GM12878 (cell line): ENCODE measurements around the gene GZMH. TPM values are rescaled to one million over a fixed set of nuclear protein-coding genes. Genes with fewer than 3 reads are reported as not detected.

ENCODE experiments used
- ATAC-seq: fragments of 200-7000 bp; cut with Tn5 transposase; 3 replicates; pipeline ENCODE4 v1.9.1; 2020; ENCODE audit warnings: mild to moderate bottlenecking, moderate library complexity
- BruUV-seq: library from RNA; stranded (reverse); fragments of 400-500 nt; replicated peaks from 2 replicates; lab custom pipeline; 2021; lab: Mats Ljungman, UMichigan
- CTCF ChIA-PET: fragments of 300-600 bp; sonication (Branson Sonifier 250); formaldehyde crosslinking; extraction: SDS; loops from one replicate; lab custom pipeline; 2021; ENCODE audit warnings: inconsistent platforms; lab: Yijun Ruan, JAX
- POLR2A ChIA-PET: fragments of 350-600 bp; formaldehyde crosslinking; extraction: SDS; loops from one replicate; lab custom pipeline; 2021; ENCODE audit warnings: inconsistent platforms; lab: Charles Lee
- RAD21 ChIA-PET: fragments of 300-600 bp; sonication (Branson Sonifier 250); formaldehyde crosslinking; loops from one replicate; lab custom pipeline; 2023; ENCODE audit warnings: antibody characterized with exemption; ENCODE audit not compliant: unreplicated experiment; lab: Charles Lee
- SMC1A ChIA-PET: fragments of 300-600 bp; sonication (Branson Sonifier 250); formaldehyde crosslinking; loops from one replicate; lab custom pipeline; 2023; ENCODE audit not compliant: unreplicated experiment, uncharacterized antibody; lab: Charles Lee
- DNase-seq: peaks from one replicate; pipeline ENCODE4 v3.0.0-alpha.2; 2011; ENCODE audit warnings: low read depth, low spot score
- FAIRE-seq: peaks from 3 replicates; lab custom pipeline; 2011; peaks lifted over from hg19 to GRCh38; lab: Jason Lieb, UNC
- H2AFZ ChIP-seq: 2 replicates; pipeline ENCODE4 v1.6.0; 2011; ENCODE audit warnings: low read depth, low read length, control low read depth; ENCODE audit not compliant: control insufficient read depth
- H3K27ac ChIP-seq: 2 replicates; pipeline ENCODE4 v1.5.1; 2011; ENCODE audit warnings: control low read depth; ENCODE audit not compliant: control insufficient read depth, insufficient read depth
- H3K27me3 ChIP-seq, 2 experiments: replicated peaks in 1 of 2; 2 replicates each; pipeline versions ENCODE4 v1.6.0 to v1.6.1; 2011; ENCODE audit warnings: low read length in 1 of 2; ENCODE audit not compliant: control insufficient read depth in 2 of 2, insufficient read depth in 2 of 2
- H3K36me3 ChIP-seq, 2 experiments: 2 replicates each; pipeline ENCODE4 v1.5.1; 2011; ENCODE audit warnings: low read length in 1 of 2; ENCODE audit not compliant: control insufficient read depth in 2 of 2, insufficient read depth in 2 of 2
- H3K4me1 ChIP-seq: 2 replicates; pipeline ENCODE4 v1.6.1; 2011; ENCODE audit warnings: mild to moderate bottlenecking, low read length, moderate library complexity, mixed read lengths; ENCODE audit not compliant: control insufficient read depth, insufficient read depth
- H3K4me2 ChIP-seq: 2 replicates; pipeline ENCODE4 v1.6.0; 2011; ENCODE audit warnings: control low read depth; ENCODE audit not compliant: control insufficient read depth, insufficient read depth
- H3K4me3 ChIP-seq: fragments of 200-600 bp; sonication (generic); 2 replicates; pipeline ENCODE4 v1.5.1; 2016
- H3K79me2 ChIP-seq: 2 replicates; pipeline ENCODE4 v1.6.0; 2011; ENCODE audit warnings: low read length; ENCODE audit not compliant: control insufficient read depth, insufficient read depth
- H3K9ac ChIP-seq: 2 replicates; pipeline ENCODE4 v1.8.0; 2011; ENCODE audit warnings: low read length, control low read depth, mixed read lengths; ENCODE audit not compliant: control insufficient read depth, insufficient read depth
- H3K9me3 ChIP-seq: replicated peaks from 3 replicates; pipeline ENCODE4 v1.5.1; 2011; ENCODE audit warnings: mild to moderate bottlenecking, low read length; ENCODE audit not compliant: control insufficient read depth, insufficient read depth
- H4K20me1 ChIP-seq: 2 replicates; pipeline ENCODE4 v1.6.0; 2011; ENCODE audit not compliant: control insufficient read depth, insufficient read depth
- CEBPB ChIP-seq, 2 experiments: fragments of 150-350 bp in 1 of 2; IDR thresholded peaks; 2 replicates each; pipeline ENCODE4 v1.6.1; 2012 to 2014; ENCODE audit warnings: low read depth in 2 of 2, low read length in 2 of 2, borderline replicate concordance in 1 of 2, inconsistent platforms in 1 of 2
- GATAD2B ChIP-seq: fragments of 450-650 bp; conservative IDR thresholded peaks from 2 replicates; pipeline ENCODE4 v1.6.1; 2017; ENCODE audit warnings: low read depth, mild to moderate bottlenecking, moderate library complexity
- HDGF ChIP-seq: fragments of 450-650 bp; IDR thresholded peaks from 2 replicates; pipeline ENCODE4 v1.6.1; 2016; ENCODE audit warnings: antibody characterized with exemption
- IKZF2 ChIP-seq, 2 experiments: fragments of 450-650 bp; IDR thresholded peaks; 2 replicates each; pipeline ENCODE4 v1.6.1; 2017; ENCODE audit warnings: mild to moderate bottlenecking in 2 of 2, moderate library complexity in 2 of 2
- MYB ChIP-seq: fragments of 150-350 bp; IDR thresholded peaks from 2 replicates; pipeline ENCODE4 v1.6.1; 2014; ENCODE audit warnings: mild to moderate bottlenecking, low read depth, low read length, borderline replicate concordance
- PAX5 ChIP-seq: IDR thresholded peaks from 2 replicates; pipeline ENCODE4 v1.6.1; 2011; ENCODE audit warnings: low read depth, low read length, borderline replicate concordance
- SREBF2 ChIP-seq: IDR thresholded peaks from 2 replicates; pipeline ENCODE4 v1.6.1; 2012; ENCODE audit warnings: mild to moderate bottlenecking, low read length
- SRF ChIP-seq, 2 experiments: IDR thresholded peaks; 2 replicates each; pipeline ENCODE4 v1.6.1; 2011; ENCODE audit warnings: low read depth in 2 of 2, low read length in 2 of 2, mild to moderate bottlenecking in 1 of 2, moderate library complexity in 1 of 2
- STAT1 ChIP-seq: fragments of 450-650 bp; conservative IDR thresholded peaks from 2 replicates; pipeline ENCODE4 v1.6.1; 2014; ENCODE audit warnings: antibody characterized with exemption, mild to moderate bottlenecking
- WGBS: methylation state at CpG from one replicate; pipeline ENCODE4 v1.1.6; 2016; ENCODE audit warnings: low lambda C conversion rate; ENCODE audit not compliant: insufficient replicate concordance, insufficient coverage; ENCODE audit errors: missing lambda C conversion rate; 5-methylcytosine and 5-hydroxymethylcytosine counted together
- in situ Hi-C: fragments of 300-500 bp; cut with MboI; formaldehyde crosslinking; loops from 9 replicates; pipeline ENCODE4 v1.14.3; 2018; ENCODE audit warnings: mixed read lengths
- intact Hi-C: fragments of 100-400 bp; cut with micrococcal nuclease; formaldehyde crosslinking; loops from one replicate; pipeline ENCODE4 v1.14.2; 2022; ENCODE audit not compliant: unreplicated experiment
- polyA plus RNA-seq, 11 experiments: library from polyadenylated mRNA; depleted of rRNA in 4 of 11; unstranded in 6 of 11; stranded (reverse) in 5 of 11; fragments of >200 nt; fragmentation: Nextera tagmentation in 4 of 11; fragmentation: Illumina TruSeq in 1 of 11; extraction: Ambion mirVana in 4 of 11; extraction: Trizol in 1 of 11; gene quantifications; 1 replicate in 1 of 11; 2 replicates in 10 of 11; pipeline versions ENCODE4 v1.2.1 to v1.2.3, GENCODE V29; 2011 to 2016; ENCODE audit warnings: inconsistent platforms in 2 of 11, missing spikeins in 2 of 11, low read depth in 1 of 11
- total RNA-seq, 4 experiments: library from RNA; depleted of rRNA in 3 of 4; stranded (reverse); fragments of >200 nt in 3 of 4; fragmentation: Illumina TruSeq in 1 of 4; extraction: Trizol in 1 of 4; gene quantifications; 2 replicates each; pipeline versions ENCODE4 v1.2.1 to v1.2.3, GENCODE V29; 2013 to 2021
- TF ChIP-seq, protein P1 (sequence below): IDR thresholded peaks from 2 replicates; pipeline ENCODE4 v1.6.1; 2011; ENCODE audit warnings: borderline replicate concordance, low read depth, mild to moderate bottlenecking, moderate library complexity, low read length; ENCODE audit not compliant: insufficient read depth, poor library complexity, severe bottlenecking

GZMH gene
- total and polyA plus RNA-seq, 10 of the 15 experiments (the other 5 are each of a cell fraction or from before 2014, with no cell fraction given) = 0.16 to 0.53 (median 0.22) TPM; not detected in 6

DNA sequence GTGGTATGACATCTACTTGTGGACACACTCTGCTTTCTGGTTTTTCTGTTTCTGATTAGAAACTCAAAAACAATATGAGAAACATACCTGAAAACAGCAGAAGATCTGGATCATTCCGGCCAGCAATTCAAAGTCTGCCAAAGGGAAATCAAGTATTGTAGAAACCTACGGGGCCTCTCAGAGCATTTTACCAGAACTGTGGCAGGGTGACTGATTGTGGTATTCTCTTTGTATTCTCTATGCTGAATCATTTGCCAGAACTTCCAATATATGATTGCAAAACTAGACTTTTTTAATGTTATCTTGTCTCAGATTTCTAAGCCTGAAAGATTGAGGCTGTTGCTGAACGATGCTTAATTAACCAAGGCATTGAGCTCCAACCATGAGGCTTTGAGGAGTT is 30.4 kb upstream of the GZMH start:
- H3K27me3 ChIP-seq = no peaks in the 10 kb centered on the region
- DNase-seq (no peak), FAIRE-seq (no peak), ATAC-seq (no peak)
- ChIA-PET CTCF (no interaction called here), RAD21 (no interaction called here), SMC1A (no interaction called here), POLR2A (no interaction called here)
- BruUV-seq = no TSS peak
- TF ChIP-seq HDGF (no peak), MYB (no peak), STAT1 (no peak), SRF (IDR thresholded peaks at IDR 0.05; ENCODE audit: low read depth in 2 of 2, low read length in 2 of 2) (no peak), CEBPB (IDR thresholded peaks at IDR 0.05; ENCODE audit: borderline replicate concordance in 1 of 2, low read depth in 2 of 2, low read length in 2 of 2) (no peak)
- TF ChIP-seq, protein P1, sequence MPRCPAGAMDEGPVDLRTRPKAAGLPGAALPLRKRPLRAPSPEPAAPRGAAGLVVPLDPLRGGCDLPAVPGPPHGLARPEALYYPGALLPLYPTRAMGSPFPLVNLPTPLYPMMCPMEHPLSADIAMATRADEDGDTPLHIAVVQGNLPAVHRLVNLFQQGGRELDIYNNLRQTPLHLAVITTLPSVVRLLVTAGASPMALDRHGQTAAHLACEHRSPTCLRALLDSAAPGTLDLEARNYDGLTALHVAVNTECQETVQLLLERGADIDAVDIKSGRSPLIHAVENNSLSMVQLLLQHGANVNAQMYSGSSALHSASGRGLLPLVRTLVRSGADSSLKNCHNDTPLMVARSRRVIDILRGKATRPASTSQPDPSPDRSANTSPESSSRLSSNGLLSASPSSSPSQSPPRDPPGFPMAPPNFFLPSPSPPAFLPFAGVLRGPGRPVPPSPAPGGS = no peak
- H3K9me3 ChIP-seq = no peaks in the 10 kb centered on the region
- H3K4me2 ChIP-seq = no peak overlapping the region
- in situ Hi-C loops = no loop called here
- no peaks in the 10 kb centered on the region for H4K20me1 ChIP-seq
- H3K79me2 ChIP-seq = no peaks in the 10 kb centered on the region
- no peak overlapping the region for H3K27ac ChIP-seq
- peaks cover 12% of the 10 kb centered on the region for H3K4me1 ChIP-seq
- 48% methylated on average over 3 of the region's 3 CpGs for WGBS
- intact Hi-C loops = no loop called here
- H3K4me3 ChIP-seq = no peak overlapping the region
- no peak overlapping the region for H2AFZ ChIP-seq
- no peak overlapping the region for H3K9ac ChIP-seq
- H3K36me3 ChIP-seq = no peaks in the 10 kb centered on the region

DNA sequence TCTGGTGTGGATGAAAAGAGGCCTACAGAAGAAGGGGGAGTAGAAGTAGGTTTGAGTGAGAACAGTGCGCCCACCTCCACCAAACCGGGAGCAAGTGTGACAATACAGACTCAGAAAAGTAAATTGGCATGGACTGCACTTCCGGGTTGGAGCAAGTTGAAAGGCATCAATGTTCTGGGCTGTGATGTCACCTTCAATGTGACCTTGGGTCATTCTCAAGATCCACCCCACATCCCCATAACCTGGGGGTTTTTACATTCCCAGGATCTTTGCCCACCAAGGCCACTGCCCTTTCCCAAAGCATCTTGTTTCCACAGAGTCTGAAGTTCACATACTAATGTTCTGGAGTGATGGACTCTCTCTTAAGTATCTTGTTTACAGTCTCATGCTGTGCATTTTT is 29.8 kb upstream of the GZMH start:
- H3K27ac ChIP-seq = no peak overlapping the region
- FAIRE-seq = no peak
- intact Hi-C loops = no loop called here
- no peaks in the 10 kb centered on the region for H3K9me3 ChIP-seq
- H3K79me2 ChIP-seq = no peaks in the 10 kb centered on the region
- in situ Hi-C loops = no loop called here
- BruUV-seq = no TSS peak
- no peak overlapping the region for H3K4me3 ChIP-seq
- peaks cover 6% of the 10 kb centered on the region; the same call in 1 of the 2 replicates for H3K4me1 ChIP-seq
- no peaks in the 10 kb centered on the region for H3K27me3 ChIP-seq
- H3K4me2 ChIP-seq = no peak overlapping the region
- TF ChIP-seq IKZF2 (IDR thresholded peaks at IDR 0.05) (no peak), SREBF2 (no peak), PAX5 (no peak), GATAD2B (no peak)
- TF ChIP-seq, all 136 proteins: peak for 0
- Histone ChIP-seq H3K36me3 (no peaks in the 10 kb centered on the region), H4K20me1 (no peaks in the 10 kb centered on the region), H2AFZ (no peak overlapping the region), H3K9ac (no peak overlapping the region)
- WGBS = 68% methylated on average over 3 of the region's 3 CpGs
- DNase-seq (no peak), ATAC-seq (no peak)
- CTCF ChIA-PET = no interaction called here
- POLR2A ChIA-PET = no interaction called here
- SMC1A ChIA-PET = no interaction called here
- RAD21 ChIA-PET = no interaction called here
